Esophagus (tissue), 2 donors: Measurements from ENCODE around the gene DOCK1. TPM values are rescaled to one million over a fixed set of nuclear protein-coding genes. Genes with fewer than 3 reads are reported as not detected.

Experiments
- H3K27ac ChIP-seq, 2 donors: one replicate each; pipeline ENCODE4 v1.5.1; 2013; ENCODE audit warnings: low read depth in 2 of 2, mild to moderate bottlenecking in 2 of 2, inconsistent platforms in 1 of 2, low read length in 1 of 2, moderate library complexity in 1 of 2
- H3K27me3 ChIP-seq, 2 donors: one replicate each; pipeline ENCODE4 v1.6.1; 2013; ENCODE audit warnings: low read length in 2 of 2, control low read depth in 1 of 2, mild to moderate bottlenecking in 1 of 2; ENCODE audit not compliant: insufficient read depth in 2 of 2, control insufficient read depth in 1 of 2
- H3K36me3 ChIP-seq, 2 donors: one replicate each; pipeline ENCODE4 v1.6.1; 2013; ENCODE audit warnings: low read length in 1 of 2; ENCODE audit not compliant: control insufficient read depth in 2 of 2, insufficient read depth in 2 of 2
- H3K4me1 ChIP-seq, 2 donors: one replicate each; pipeline ENCODE4 v1.6.1; 2013; ENCODE audit warnings: low read length in 1 of 2; ENCODE audit not compliant: control insufficient read depth in 2 of 2, insufficient read depth in 2 of 2
- H3K4me3 ChIP-seq, 2 donors: one replicate each; pipeline ENCODE4 v1.5.1; 2013; ENCODE audit warnings: low read length in 2 of 2, mild to moderate bottlenecking in 2 of 2, low read depth in 1 of 2, moderate library complexity in 1 of 2
- H3K9me3 ChIP-seq, 2 donors: one replicate each; pipeline ENCODE4 v1.6.1; 2013; ENCODE audit warnings: mild to moderate bottlenecking in 2 of 2, low read depth in 1 of 2, low read length in 1 of 2, moderate library complexity in 1 of 2; ENCODE audit not compliant: control insufficient read depth in 2 of 2, insufficient read depth in 1 of 2
- WGBS, 2 donors: extraction: QIAGEN DNeasy Blood & Tissue Kit; methylation state at CpG; one replicate each; pipeline ENCODE4 v1.1.7; 2013; 5-methylcytosine and 5-hydroxymethylcytosine counted together
- polyA plus RNA-seq, 2 donors: library from polyadenylated mRNA; stranded (reverse); fragments of 200-250 nt; gene quantifications; one replicate each; pipeline ENCODE4 v1.2.3, GENCODE V29; 2013
- donor health status: healthy with polysubstance abuse.
- donor health status: Bipolar disorder and iron deficiency.

Gene DOCK1
- polyA plus RNA-seq, 2 donors: 11.4 to 17.5 TPM

- Histone ChIP-seq H3K27me3 (no peaks in the 10 kb centered on the region), H3K4me1 (no peaks in the 10 kb centered on the region), H3K27ac (no peak overlapping the region), H3K9me3 (no peaks in the 10 kb centered on the region), H3K36me3 (peaks cover 8 to 10% of the 10 kb centered on the region in 2 donors), H3K4me3 (no peak overlapping the region)
- WGBS, 2 donors: 84 to 86% methylated on average over 5 of the region's 5 CpGs
Measured at GRCh38 chr10:127374901-127375300, 469.7 kb downstream of the DOCK1 start.

GRCh38 chr10:127375461-127375860 lies 470.2 kb downstream of the DOCK1 start:
- Histone ChIP-seq H3K4me3 (no peak overlapping the region), H3K27me3 (no peaks in the 10 kb centered on the region), H3K9me3 (no peaks in the 10 kb centered on the region), H3K36me3 (peaks cover 7 to 10% of the 10 kb centered on the region in 2 donors), H3K27ac (no peak overlapping the region), H3K4me1 (no peaks in the 10 kb centered on the region)
- 48 to 66% methylated on average over 3 of the region's 3 CpGs for WGBS, 2 donors

- Histone ChIP-seq H3K4me3 (no peak overlapping the region), H3K9me3 (no peaks in the 10 kb centered on the region), H3K36me3 (peaks cover 7 to 10% of the 10 kb centered on the region in 2 donors), H3K4me1 (no peaks in the 10 kb centered on the region), H3K27me3 (no peaks in the 10 kb centered on the region), H3K27ac (no peak overlapping the region)
- WGBS, 2 donors: 87 to 91% methylated on average over 2 of the region's 2 CpGs
Measured at GRCh38 chr10:127376071-127376470, 470.8 kb downstream of the DOCK1 start.

- Histone ChIP-seq H3K27ac (no peak overlapping the region), H3K27me3 (no peaks in the 10 kb centered on the region), H3K4me1 (no peaks in the 10 kb centered on the region), H3K9me3 (no peaks in the 10 kb centered on the region), H3K36me3 (peaks cover 7 to 8% of the 10 kb centered on the region in 2 donors), H3K4me3 (no peak overlapping the region)
- 94% methylated on average over 5 of the region's 5 CpGs for WGBS, 2 donors
Measured at GRCh38 chr10:127378628-127379027, 473.4 kb downstream of the DOCK1 start.

GRCh38 chr10:127384532-127384931 lies 479.3 kb downstream of the DOCK1 start:
- Histone ChIP-seq H3K36me3 (peaks cover 0 to 14% of the 10 kb centered on the region in 2 donors), H3K9me3 (no peaks in the 10 kb centered on the region)
- 85 to 94% methylated on average over 18 of the region's 18 CpGs for WGBS, 2 donors

GRCh38 chr10:127385066-127385465 lies 479.8 kb downstream of the DOCK1 start:
- 93% methylated on average over 3 of the region's 3 CpGs for WGBS, 2 donors

More at GRCh38 chr10:127384532-127384931, 479.3 kb downstream of the DOCK1 start:
- H3K4me3 ChIP-seq: no peak overlapping the region
- H3K4me1 ChIP-seq: no peaks in the 10 kb centered on the region
- no peaks in the 10 kb centered on the region for H3K27me3 ChIP-seq
- H3K27ac ChIP-seq: no peak overlapping the region

GRCh38 chr10:127386606-127387327 lies 481.5 kb downstream of the DOCK1 start:
- 83 to 84% methylated on average over 17 of the region's 17 CpGs for WGBS, 2 donors
- H3K27ac ChIP-seq: no peak overlapping the region

More at GRCh38 chr10:127385066-127385465, 479.8 kb downstream of the DOCK1 start:
- H3K9me3 ChIP-seq: no peaks in the 10 kb centered on the region
- H3K27me3 ChIP-seq: no peaks in the 10 kb centered on the region
- H3K36me3 ChIP-seq: peaks cover 0 to 14% of the 10 kb centered on the region in 2 donors
- no peaks in the 10 kb centered on the region for H3K4me1 ChIP-seq
- H3K27ac ChIP-seq: no peak overlapping the region
- no peak overlapping the region for H3K4me3 ChIP-seq

GRCh38 chr10:127391875-127392274 lies 486.6 kb downstream of the DOCK1 start:
- Histone ChIP-seq H3K4me3 (no peak overlapping the region), H3K9me3 (no peaks in the 10 kb centered on the region), H3K4me1 (no peaks in the 10 kb centered on the region), H3K27me3 (no peaks in the 10 kb centered on the region), H3K27ac (no peak overlapping the region), H3K36me3 (peaks cover 0 to 6% of the 10 kb centered on the region in 2 donors)
- 84 to 92% methylated on average over 12 of the region's 12 CpGs for WGBS, 2 donors

More at GRCh38 chr10:127386606-127387327, 481.5 kb downstream of the DOCK1 start:
- Histone ChIP-seq H3K4me3 (no peak overlapping the region), H3K9me3 (no peaks in the 10 kb centered on the region), H3K27me3 (no peaks in the 10 kb centered on the region), H3K4me1 (no peaks in the 10 kb centered on the region), H3K36me3 (peaks cover 0 to 14% of the 10 kb centered on the region in 2 donors)

- no peaks in the 10 kb centered on the region for H3K27me3 ChIP-seq
- peaks cover 0 to 2% of the 10 kb centered on the region in 2 donors for H3K36me3 ChIP-seq
- no peak overlapping the region for H3K27ac ChIP-seq
- H3K9me3 ChIP-seq: no peaks in the 10 kb centered on the region
- no peak overlapping the region for H3K4me3 ChIP-seq
- WGBS, 2 donors: 64 to 71% methylated on average over 23 of the region's 23 CpGs
- no peaks in the 10 kb centered on the region for H3K4me1 ChIP-seq
Measured at GRCh38 chr10:127392351-127393235, 487.4 kb downstream of the DOCK1 start.
